ENCODE measurements around the gene PLOD1.

DNA sequence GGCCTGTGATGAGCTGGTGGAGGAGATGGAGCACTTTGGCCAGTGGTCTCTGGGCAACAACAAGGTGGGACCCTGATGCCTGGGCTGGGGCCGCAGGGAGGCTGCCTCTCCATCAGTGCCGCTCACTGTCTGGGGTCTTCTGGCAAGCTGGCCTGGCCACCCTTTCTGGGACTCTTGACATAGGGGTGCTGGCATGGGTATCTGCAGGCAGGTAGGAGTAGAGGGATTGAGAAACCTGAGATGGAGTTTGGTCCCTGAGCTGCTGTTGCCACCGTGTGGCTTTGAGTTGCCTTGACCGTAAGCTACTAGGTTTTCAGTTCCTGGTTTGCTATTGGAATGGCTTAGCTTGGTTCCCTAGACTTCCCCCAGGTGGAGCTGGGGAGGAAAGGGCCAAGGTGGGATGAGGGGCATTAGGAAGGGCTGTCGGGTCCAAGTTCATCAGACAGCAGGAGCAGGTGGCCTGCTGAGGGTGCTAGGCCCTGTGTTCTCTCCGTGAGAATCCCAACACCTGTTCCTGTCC, 32.6 kb downstream of the PLOD1 start:
- TF ChIP-seq, protein P1, sequence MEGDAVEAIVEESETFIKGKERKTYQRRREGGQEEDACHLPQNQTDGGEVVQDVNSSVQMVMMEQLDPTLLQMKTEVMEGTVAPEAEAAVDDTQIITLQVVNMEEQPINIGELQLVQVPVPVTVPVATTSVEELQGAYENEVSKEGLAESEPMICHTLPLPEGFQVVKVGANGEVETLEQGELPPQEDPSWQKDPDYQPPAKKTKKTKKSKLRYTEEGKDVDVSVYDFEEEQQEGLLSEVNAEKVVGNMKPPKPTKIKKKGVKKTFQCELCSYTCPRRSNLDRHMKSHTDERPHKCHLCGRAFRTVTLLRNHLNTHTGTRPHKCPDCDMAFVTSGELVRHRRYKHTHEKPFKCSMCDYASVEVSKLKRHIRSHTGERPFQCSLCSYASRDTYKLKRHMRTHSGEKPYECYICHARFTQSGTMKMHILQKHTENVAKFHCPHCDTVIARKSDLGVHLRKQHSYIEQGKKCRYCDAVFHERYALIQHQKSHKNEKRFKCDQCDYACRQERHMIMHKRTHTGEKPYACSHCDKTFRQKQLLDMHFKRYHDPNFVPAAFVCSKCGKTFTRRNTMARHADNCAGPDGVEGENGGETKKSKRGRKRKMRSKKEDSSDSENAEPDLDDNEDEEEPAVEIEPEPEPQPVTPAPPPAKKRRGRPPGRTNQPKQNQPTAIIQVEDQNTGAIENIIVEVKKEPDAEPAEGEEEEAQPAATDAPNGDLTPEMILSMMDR (IDR thresholded peaks at IDR 0.05; ENCODE audit: low read length) = peak; percentile 62
- no peak for TF ChIP-seq EZH2 (IDR thresholded peaks at IDR 0.05; ENCODE audit: borderline replicate concordance, low read length)
